ENCODE data around the gene RBM43. TPM values are rescaled to one million over a fixed set of nuclear protein-coding genes. Genes with fewer than 3 reads are reported as not detected.
"Not testable (repeated sequence)": the region's sequence is repeated elsewhere in the genome, so short reads cannot be mapped to it uniquely, and the experiment has no call there.

The RBM43 gene
- 4.6 and 5.1 TPM in 2 replicates for total RNA-seq

DNA sequence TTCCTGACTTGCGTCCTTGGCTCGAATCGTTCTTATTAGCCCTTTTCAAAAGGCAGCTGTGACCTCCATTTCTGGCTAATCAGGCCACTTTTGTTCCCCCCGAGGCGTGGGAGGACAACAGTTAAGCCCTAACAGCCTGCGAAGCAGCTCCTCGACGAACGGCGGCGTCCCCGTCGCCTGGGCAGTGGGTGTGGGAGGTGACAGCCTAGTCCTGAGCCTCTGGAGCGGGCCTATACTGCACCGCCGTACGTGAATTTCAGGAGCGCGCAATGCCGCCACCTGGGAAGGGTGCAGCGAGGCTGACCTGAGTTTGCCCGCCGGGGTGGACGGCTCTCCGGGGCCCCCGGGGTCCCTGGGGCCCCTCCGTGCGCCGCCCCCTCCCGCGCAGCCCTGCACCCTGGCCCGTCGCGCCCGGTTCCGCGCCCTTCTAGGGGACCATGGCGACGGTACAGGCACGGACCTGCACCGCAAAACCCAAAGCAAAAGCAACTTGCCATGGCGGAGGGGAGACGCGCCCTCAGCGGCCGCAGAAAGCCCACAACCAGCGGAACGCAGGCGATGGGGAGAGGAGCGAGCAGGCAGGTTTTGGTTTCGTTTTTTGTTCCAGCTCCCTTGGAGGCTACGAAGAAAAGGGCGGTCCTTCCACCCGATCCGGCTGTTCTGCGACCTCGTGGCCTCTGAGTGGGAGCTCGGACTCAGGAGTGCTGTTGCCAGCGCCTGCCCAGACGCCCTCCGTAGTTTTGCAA lies at the start of gene RBM43:
TSS of gene RBM43 (minus strand) at position 633 of the 746 bp plus-strand sequence. CDS start at position 497, 136 bp downstream.
- intact Hi-C loops (cut with micrococcal nuclease): loop anchor here (1.0 to 10.0 kb wide), 10 partner anchors 28 to 1674 kb away; partner anchors contain the start of genes ARL5A, MMADHC, NMI and PRPF40A

DNA sequence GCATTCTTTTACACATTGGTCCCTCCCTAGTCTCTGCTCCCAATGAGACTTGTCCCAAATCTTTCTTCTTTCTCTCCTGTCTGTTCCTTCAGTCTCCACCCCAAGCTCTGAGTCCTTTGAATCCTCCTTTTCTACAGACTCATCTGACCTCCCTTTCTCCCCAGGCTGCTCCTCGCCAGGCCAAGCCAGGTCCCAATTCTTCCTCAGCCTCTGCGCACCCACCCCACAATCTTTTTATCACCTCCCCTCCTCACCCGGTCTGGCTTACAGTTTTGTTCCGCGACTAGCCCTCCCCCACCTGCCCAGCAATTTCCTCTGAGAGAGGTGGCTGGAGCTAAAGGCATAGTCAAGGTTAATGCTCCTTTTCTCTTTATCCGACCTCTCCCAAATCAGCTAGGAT lies 48.6 kb upstream of the RBM43 start:
- intact Hi-C loops (cut with micrococcal nuclease): not testable (repeated sequence)

DNA sequence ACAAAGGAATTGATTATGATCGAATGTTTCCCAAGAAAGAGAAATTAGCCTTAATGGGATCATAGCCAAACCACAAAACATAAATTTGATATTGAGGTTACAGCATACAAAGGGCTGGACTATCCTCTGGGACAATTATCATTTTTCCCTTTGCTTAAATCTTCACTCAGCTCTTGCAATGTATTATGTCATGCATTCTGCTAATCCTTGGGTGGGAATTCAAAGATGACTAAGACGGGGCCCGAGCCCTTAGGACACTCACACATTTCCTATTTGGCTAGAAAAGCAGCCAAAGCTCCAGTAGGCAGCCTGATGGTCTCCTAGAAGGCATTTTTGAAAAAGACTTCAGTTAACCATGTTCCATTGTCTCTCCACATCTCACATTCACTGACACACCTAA lies 45.0 kb upstream of the RBM43 start:
- intact Hi-C loops (cut with micrococcal nuclease): no loop called here

DNA sequence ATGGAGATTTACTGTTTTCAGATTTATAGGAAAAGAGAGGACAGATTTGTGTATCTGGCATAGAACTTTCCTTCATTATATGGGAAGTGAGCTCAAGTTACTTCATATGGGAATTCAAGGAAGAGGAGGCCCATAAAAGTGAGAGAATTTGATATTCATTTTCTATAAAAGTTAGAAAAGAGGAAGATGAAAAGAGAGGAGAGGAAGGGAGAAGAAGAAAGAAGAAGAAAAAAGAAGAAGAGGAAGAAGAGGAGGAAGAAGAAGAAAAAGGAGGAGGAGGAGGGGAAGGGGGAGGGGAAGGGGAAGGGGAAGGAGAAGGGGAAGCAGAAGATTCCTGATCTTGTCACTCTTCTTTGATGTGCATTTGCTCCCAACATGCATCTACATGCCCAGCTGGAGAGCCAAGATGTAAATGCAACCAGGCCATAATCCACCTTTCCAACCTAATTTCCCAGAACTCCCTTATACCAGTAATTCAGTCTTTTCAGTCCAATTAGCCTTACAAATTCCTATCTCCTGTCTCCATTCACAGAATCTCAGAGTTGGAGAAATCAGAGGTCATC lies 43.5 kb upstream of the RBM43 start:
- intact Hi-C loops (cut with micrococcal nuclease): no loop called here

DNA sequence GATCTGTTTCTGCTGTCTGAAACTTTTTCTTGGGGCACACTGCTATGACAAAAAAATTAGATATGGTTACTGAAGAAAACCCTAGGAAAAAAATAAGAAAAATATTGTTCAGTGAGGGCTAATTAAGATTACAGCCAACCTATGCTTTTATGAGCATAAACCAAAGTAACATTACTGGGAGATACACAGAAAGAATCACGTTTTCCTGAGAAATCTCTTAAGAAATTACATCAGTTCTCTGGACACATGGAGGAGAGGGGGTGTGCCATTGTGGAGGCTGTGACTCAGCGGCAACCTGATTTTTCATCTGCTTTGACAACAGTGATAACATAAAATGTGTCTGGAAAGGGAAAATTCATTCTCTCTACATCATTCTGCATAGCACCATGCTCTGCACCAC lies 41.2 kb upstream of the RBM43 start:
- intact Hi-C loops (cut with micrococcal nuclease): no loop called here

DNA sequence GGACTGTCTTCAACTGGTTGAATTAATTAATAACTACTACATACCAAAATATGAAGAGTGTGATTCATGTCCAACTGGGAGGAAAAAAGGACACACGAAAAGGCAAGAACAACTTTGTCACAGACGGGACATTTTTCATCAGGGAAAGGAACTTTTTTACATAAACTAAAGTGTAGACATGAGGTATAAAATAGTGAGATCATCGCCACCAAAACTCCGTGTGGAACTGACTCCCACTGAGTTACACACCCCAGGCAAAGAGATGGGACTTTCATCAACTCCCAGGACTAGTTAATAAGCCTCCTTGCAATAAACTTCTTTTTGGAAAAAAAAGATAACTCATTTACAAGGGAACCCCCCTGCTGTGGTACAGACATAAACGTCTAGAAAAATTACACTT lies 40.7 kb upstream of the RBM43 start:
- intact Hi-C loops (cut with micrococcal nuclease): no loop called here

DNA sequence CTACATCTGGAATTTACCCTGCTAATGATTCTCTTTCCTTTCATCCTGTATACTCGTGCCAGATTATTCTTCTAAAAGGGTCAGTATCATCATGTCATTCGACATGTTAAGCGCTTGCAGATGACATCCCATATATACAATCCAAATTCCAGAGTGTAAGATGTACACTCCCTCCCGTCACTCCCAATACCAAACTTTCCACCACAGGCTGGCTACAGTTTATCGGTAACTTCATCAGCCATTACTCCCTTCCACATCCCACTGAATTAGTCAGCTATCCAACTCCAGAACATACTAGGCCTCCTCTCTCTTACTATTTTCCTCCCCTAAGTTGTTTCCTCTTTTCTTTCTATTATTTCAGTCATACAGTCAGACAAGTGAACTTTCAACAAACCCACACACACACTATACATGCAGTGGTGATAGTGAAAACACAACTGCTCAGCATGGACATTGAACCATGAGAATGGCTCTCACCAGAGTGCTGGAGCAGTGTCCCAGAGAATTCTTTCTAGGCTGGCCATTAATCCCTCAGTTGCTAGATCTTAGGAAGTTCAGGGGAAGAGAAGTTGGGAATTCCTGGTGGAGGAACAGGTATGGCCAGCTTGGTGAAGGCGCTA lies 38.4 kb upstream of the RBM43 start:
- intact Hi-C loops (cut with micrococcal nuclease): no loop called here

DNA sequence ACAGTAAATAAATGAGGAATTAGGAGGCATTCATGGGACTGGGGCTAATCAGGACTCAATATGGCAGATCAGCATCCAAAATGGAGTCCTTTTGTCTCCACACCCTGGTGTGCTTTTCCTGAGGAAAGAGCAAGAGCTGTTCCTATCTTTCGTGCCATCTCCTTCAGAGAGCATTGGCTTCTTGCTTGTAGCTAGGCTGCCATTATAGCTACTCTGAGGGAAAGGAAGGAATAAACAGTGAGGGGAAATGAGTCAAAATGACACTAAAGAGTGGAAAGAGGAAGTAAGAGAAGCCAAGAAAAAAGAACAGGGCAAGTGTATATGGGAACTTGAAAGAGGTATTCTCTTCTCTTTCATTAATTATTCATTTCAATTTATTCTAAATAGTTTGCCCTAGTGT lies 36.2 kb upstream of the RBM43 start:
- intact Hi-C loops (cut with micrococcal nuclease): loop anchor here (1.0 kb wide), 1 partner anchor 8 kb away; no protein-coding TSS in a partner anchor

DNA sequence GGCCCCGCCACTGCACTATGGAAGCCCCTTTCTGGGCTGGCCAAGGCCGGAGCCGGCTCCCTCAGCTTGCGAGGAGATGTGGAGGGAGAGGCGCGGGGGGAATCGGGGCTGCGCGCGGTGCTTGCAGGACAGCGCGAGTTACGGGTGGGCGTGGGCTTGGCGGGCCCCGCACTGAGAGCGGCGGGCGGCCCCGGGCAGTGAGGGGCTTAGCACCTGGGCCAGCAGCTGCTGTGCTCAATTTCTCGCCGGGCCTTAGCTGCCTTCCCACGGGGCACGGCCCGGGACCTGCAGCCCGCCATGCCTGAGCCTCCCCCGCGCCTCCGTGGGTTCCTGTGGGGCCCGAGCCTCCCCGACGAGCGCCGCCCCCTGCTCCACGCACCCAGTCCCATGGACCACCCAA lies 34.3 kb upstream of the RBM43 start:
- intact Hi-C loops (cut with micrococcal nuclease): not testable (repeated sequence)

DNA sequence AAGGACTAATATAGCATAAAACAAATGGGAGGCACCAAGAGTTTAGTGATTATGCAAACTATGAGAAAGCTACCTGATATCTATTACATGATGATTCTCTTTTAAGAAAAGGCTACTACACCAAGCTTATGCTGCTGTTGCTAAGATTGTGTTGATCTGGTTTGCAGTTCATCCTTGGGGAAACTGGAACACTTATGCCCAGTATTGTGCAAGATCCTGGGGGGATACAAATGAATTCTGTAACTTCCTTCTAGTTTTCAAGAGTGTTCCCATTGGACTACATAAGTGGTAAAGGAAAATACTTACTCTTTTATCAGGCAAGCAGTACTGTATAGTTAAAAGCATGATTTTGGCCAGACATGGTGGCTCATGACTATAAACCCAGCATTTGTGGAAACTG lies 30.9 kb upstream of the RBM43 start:
- intact Hi-C loops (cut with micrococcal nuclease): no loop called here

DNA sequence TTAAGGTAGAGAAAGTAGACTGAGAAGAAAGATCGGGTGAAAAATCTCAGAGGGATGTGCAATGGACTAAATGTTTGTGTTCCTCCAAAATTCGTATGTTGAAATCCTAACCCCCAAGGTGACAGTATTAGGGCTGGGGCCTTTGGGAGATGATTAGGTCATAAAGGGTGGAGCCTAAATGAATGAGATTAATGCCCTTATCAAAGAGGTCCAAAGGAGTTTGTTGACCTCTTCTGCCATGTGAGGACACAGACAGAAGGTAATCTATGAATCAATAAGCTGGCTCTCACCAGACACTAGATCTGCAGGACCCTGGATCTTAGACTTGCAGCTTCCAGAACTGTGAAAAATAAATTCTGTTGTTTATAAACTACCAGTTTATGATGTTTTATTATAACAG lies 30.5 kb upstream of the RBM43 start:
- intact Hi-C loops (cut with micrococcal nuclease): no loop called here

DNA sequence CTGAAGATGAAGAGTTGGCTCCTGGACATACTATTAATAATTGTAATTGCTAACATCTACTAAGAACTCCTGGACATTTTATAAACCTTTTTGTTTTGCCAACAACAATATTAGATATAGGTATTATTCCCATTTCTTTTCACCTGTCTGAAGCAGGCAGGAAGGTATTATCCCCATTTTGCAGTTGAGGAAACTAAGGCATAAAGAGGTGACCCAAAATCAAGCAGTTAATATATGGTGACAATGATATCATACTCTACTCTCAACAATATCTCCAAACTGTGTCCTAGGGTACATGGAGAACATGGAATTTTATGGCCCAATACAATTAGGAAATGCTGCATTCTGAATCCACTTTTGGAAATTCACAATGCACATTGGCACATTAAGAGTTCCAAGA lies 29.6 kb upstream of the RBM43 start:
- intact Hi-C loops (cut with micrococcal nuclease): loop anchor here (2.0 kb wide), 1 partner anchor 538 kb away; the partner anchor contains the start of gene ARL5A

DNA sequence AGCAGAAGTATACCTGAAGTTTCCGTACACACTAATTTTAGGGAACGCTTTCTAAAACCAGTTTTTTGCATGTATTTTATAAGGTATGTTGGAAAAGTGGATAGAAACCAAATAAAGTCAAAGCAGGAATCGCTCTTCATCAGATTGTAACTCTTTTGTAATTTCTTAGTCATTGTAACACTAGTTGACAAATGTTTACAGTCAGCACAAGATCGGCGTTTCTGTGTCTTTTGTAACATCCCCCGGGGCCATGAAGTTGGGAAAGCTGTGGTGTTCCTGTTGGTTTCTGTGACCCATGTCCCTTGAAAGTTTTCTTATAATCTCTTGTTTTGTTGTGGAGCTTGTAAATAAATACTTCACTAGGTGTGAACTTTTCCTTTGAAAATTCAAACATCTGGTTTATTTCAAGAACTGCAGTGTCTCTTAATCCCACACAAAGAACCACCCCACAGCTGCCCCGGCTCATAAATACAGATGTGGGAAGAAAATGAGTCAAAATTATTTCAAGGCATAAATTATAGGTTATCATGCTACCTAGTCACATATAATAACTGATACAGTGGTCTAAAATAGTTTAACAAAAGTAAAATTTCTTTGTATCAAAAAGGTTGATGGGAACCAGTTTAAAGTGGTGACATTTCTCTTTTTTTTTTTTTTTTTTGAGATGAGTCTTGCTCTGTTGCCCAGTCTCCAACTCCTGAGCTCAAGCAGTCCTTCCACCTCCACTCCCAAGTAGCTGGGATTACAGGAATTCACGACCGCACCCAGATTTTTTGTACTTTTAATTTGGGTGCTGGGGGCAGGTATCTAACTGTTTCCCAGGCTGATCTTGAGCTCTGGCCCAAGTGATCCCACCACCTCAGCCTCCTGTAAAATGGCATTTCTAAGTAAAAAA lies 28.6 kb upstream of the RBM43 start:
- intact Hi-C loops (cut with micrococcal nuclease): loop anchor here (1.0 to 5.0 kb wide), 10 partner anchors 8 to 1703 kb away; partner anchors contain the start of genes ARL5A, ARL6IP6, MMADHC and RBM43

DNA sequence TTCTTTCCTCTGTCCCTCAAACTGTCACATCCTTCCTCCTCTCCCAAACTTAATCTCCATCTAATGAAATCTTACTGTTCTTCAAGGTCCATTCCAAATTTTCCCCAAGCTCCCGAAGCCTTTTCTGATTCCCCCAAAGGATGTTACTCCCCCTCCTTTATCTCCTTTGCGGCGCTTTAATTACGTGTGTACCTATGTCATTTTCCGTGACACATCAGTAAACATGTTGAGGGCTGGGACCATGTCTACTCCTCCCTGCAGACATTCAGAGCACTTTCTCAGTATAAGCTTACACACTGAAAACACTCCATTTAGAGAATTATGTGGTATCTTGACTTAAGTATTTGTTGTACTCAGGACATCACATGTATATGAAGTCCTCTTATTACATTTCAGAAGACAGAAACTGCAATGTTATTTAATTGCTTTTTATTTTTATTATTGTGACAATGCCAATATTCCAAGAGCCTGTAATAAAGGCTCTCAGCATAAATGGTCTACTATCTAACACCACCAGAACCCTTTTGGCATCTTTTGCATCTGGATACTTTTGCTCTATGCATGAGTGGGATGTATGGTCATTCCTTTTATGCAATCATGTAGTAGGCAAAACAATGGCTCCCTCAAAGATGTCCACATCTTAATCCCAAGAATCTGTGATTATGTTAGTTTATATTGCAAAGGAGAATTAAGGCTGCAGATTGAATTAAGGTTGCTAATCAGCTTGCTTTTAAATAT lies 26.0 kb upstream of the RBM43 start:
- intact Hi-C loops (cut with micrococcal nuclease): loop anchor here (5.0 kb wide), 1 partner anchor 350 kb away; no protein-coding TSS in a partner anchor

DNA sequence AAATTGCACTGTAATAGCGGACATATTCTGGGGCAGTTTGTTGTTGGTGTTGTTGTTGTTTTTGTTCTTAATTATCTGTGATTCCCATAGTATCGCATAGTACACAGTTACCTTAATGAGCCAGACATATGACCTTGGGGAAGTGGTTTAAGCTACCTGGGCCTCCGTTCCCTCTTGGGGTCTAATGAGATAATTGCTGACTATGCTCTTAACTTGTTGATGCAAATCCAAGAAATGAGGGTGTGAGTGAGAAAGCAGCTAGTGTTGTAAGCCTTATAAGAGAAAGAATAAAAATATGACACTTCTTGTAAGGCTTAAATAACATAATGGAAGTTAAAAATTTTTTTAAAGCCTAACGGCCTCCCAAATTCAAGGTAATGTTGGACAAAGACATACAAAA lies 20.7 kb upstream of the RBM43 start:
- intact Hi-C loops (cut with micrococcal nuclease): no loop called here

DNA sequence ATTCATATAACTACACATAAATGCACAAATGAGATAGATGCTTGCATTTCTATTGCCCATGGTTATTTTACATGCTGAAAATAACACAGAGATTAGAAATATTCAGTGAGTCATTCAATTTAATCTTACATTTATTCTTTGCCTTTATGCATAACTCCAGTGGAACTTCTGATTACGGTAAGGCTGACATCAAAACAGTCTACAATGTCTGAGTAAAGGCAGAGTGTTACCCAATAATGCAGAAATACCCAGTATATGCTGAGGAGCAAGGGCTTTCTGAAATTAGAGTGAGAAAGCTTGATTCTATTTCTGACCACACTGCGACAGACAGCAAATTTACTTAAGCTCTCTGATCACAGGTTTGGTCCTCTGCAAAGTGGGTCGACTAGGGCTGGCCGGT lies 18.6 kb upstream of the RBM43 start:
- intact Hi-C loops (cut with micrococcal nuclease): no loop called here

DNA sequence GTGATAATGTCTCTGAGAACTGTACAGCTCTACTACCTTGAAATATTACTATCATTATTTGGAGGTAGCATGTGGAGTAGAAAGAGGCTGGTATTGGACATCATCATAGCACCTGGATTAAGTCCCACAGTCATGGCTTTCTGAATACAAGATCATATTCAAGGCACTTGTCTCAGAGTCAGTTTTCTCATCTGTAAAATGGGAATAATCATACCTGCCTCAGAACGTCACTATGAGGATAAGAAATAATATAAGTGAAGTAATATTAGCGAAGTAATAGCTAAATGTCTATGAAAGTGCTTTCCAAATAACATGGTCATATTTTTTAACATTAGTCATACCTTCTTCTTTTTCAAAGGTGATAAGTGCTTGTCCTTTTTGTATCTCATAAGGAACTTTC lies 16.8 kb upstream of the RBM43 start:
- intact Hi-C loops (cut with micrococcal nuclease): no loop called here

DNA sequence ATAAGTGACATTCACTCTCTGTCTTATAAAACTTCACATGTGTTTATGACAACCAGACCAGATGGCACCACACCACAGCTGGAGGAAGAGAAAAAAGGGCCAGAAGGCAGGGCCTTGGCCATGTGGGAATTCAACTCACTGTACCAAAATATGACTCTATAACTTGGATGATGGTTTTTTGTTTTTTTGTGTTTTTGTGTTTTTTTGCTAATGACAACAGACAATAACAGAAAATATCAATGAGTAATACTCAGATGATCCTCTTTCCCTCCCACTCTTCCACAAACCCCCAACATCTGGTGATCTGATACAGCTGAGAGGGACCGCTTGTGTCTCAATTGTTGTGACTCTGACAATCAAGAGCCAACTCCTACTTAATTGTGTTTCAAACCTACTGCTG lies 15.4 kb upstream of the RBM43 start:
- intact Hi-C loops (cut with micrococcal nuclease): no loop called here

DNA sequence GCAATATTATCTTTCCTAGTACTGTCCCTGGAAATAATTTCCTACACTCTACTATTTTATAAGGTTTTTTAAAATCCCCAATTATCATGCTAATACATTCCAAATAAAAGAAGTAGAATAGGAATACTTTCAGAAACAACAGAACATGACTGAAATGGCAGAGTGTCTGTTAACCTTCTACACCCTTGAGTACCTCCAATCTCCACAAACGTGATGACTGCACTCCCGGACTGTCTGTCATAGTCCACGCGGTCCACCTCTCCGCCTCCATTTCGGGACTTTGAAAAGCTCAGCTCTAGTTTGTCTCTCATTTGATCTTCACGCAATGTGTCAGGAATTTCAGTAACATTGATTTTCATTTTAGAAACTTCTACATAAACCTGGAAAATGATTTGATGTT lies 13.6 kb upstream of the RBM43 start:
- intact Hi-C loops (cut with micrococcal nuclease): no loop called here

DNA sequence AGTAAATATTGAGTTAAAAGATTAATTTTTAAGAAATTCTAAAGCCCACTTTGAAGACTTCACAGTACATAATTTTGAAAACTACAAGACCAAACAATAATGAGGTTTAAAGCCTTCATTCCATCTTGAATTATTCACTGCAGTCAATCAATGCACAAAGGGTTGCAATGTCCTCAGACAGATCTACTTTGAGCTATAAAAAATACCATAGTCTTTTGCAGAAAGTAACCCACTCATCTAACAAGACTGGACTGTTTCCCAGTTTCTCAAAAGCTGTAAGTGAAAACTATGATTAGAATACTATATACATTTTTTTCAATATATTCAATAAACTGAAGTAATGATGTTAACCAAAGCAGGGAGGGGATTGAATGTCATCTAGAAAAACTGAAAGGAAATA lies 10.2 kb upstream of the RBM43 start:
- intact Hi-C loops (cut with micrococcal nuclease): no loop called here
